ENCODE results near the gene CREBRF. TPM values are rescaled to one million over a fixed set of nuclear protein-coding genes. Genes with fewer than 3 reads are reported as not detected.

The CREBRF gene
- 10 to 100 TPM; 47.9 to 58.5 (median 56.6) TPM for total RNA-seq
- polyA plus RNA-seq: 1 to 10 TPM; 4.4 to 6.6 (median 6.6) TPM

GRCh38 chr5:173055983-173056782, at the start of gene CREBRF:
Gene CREBRF (plus strand): TSS chr5:173056352. CDS start chr5:173080776, 24,424 bp downstream.
- peak; percentile 99 for DNase-seq
- intact Hi-C loops (cut with DNase I): loop anchor here (5.0 to 10.0 kb wide), 3 partner anchors 86 to 601 kb away; partner anchors contain the start of genes BNIP1 and SH3PXD2B
- WGBS, 2 donors: 1% methylated on average over 74 of the region's 74 CpGs

GRCh38 chr5:173010021-173010420, 46.1 kb upstream of the CREBRF start:
- Histone ChIP-seq H3K27ac (no peak overlapping the region), H3K27me3 (no peaks in the 10 kb centered on the region), H3K4me1 (peaks cover 0 to 22% (median 11%) of the 10 kb centered on the region in 4 donors), H3K36me3 (no peaks in the 10 kb centered on the region), H3K9me3 (no peaks in the 10 kb centered on the region), H3K4me3 (no peak overlapping the region)
- TF ChIP-seq POLR2A (IDR thresholded peaks at IDR 0.05) (no peak), POLR2AphosphoS5 (IDR thresholded peaks at IDR 0.05) (no peak), CTCF (IDR thresholded peaks at IDR 0.05) (no peak), EP300 (IDR thresholded peaks at IDR 0.05) (no peak)
- DNase-seq: no peak
- WGBS, 2 donors: 83 to 87% methylated on average over 6 of the region's 6 CpGs
- intact Hi-C loops (cut with DNase I): no loop called here

More at GRCh38 chr5:173055983-173056782, at the start of gene CREBRF:
- TF ChIP-seq CTCF (IDR thresholded peaks at IDR 0.05) (no peak), POLR2A (IDR thresholded peaks at IDR 0.05) (peak in 1 of 2 donors; percentile 19), EP300 (IDR thresholded peaks at IDR 0.05) (peak in 3 of 4 donors; percentile 20 to 87 (median 75)), POLR2AphosphoS5 (IDR thresholded peaks at IDR 0.05) (peak; percentile 73 to 93 (median 75))
- Histone ChIP-seq H3K4me1 (peaks cover 0 to 59% (median 56%) of the 10 kb centered on the region in 4 donors), H3K36me3 (no peaks in the 10 kb centered on the region), H3K4me3 (peak within 1 kb of the TSS; percentile 77 to 100 (median 100)), H3K27me3 (no peaks in the 10 kb centered on the region), H3K27ac (peak within 1 kb of the TSS; percentile 97 to 100 (median 99)), H3K9me3 (no peaks in the 10 kb centered on the region)

- TF ChIP-seq POLR2A (IDR thresholded peaks at IDR 0.05) (no peak), CTCF (IDR thresholded peaks at IDR 0.05) (no peak), EP300 (IDR thresholded peaks at IDR 0.05) (no peak), POLR2AphosphoS5 (IDR thresholded peaks at IDR 0.05) (no peak)
- Histone ChIP-seq H3K4me1 (peaks cover 0 to 29% (median 17%) of the 10 kb centered on the region in 4 donors), H3K36me3 (no peaks in the 10 kb centered on the region), H3K9me3 (no peaks in the 10 kb centered on the region), H3K27me3 (no peaks in the 10 kb centered on the region), H3K27ac (peak overlapping the region in 1 of 4 donors; percentile 55), H3K4me3 (no peak overlapping the region)
- DNase-seq: peak; percentile 76
- WGBS, 2 donors: 70 to 83% methylated on average over 11 of the region's 11 CpGs
- intact Hi-C loops (cut with DNase I): no loop called here
Observed at GRCh38 chr5:173010547-173011464, 45.3 kb upstream of the CREBRF start.

GRCh38 chr5:173011566-173011965, 44.6 kb upstream of the CREBRF start:
- H3K4me1 ChIP-seq: peaks cover 0 to 36% (median 25%) of the 10 kb centered on the region in 4 donors
- no peaks in the 10 kb centered on the region for H3K9me3 ChIP-seq
- H3K27ac ChIP-seq: peak overlapping the region in 3 of 4 donors; percentile 6 to 55 (median 45)
- no peak for DNase-seq
- H3K27me3 ChIP-seq: no peaks in the 10 kb centered on the region
- intact Hi-C loops (cut with DNase I): no loop called here
- TF ChIP-seq POLR2A (IDR thresholded peaks at IDR 0.05) (no peak), EP300 (IDR thresholded peaks at IDR 0.05) (no peak), POLR2AphosphoS5 (IDR thresholded peaks at IDR 0.05) (no peak), CTCF (IDR thresholded peaks at IDR 0.05) (no peak)
- H3K36me3 ChIP-seq: no peaks in the 10 kb centered on the region
- no peak overlapping the region for H3K4me3 ChIP-seq
- 45 to 76% methylated on average over 4 of the region's 4 CpGs for WGBS, 2 donors

Data from sigmoid colon (tissue), 7 donors.